IPS DF 4.7 (cell line): ENCODE measurements around the gene ZC3HAV1L.
"Not testable (repeated sequence)": the region's sequence is repeated elsewhere in the genome, so short reads cannot be mapped to it uniquely, and the experiment has no call there.

Experiments
- DNase-seq: peaks from one replicate; pipeline ENCODE4 v3.0.0-alpha.2; 2013; ENCODE audit warnings: low spot score; ENCODE audit errors: extremely low read depth

The ZC3HAV1L gene

GRCh38 chr7:139035586-139036353 is at the start of gene ZC3HAV1L:
TSS of gene ZC3HAV1L (minus strand) at chr7:139036042. CDS start at chr7:139036017, 25 bp downstream.
- DNase-seq, result no peak

GRCh38 chr7:139084709-139085108 is 48.9 kb upstream of the ZC3HAV1L start:
- no peak for DNase-seq

GRCh38 chr7:139081584-139081983 is 45.7 kb upstream of the ZC3HAV1L start:
- no peak for DNase-seq

DNA sequence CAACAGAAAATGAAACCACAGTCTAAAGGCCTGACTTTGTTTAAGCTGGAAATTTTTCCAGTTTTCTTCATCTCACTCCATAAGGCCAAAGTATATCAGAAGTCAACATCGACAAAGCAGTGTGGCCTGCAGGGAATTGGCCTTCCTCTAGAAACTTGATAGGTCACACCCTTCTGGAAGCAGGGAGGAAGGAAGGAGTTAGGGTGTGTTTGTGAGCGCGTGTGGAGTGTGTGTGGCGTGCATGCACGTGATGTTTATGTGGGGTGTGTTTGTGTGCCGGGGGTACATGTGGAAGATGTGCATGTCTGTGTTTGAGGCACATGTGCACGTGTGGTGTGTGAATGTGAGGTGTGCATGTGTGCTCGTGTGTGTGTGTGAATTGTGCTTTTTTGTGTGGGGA is 45.1 kb upstream of the ZC3HAV1L start:
- no peak for DNase-seq

GRCh38 chr7:139079861-139080260 is 44.0 kb upstream of the ZC3HAV1L start:
- DNase-seq, result no peak

DNA sequence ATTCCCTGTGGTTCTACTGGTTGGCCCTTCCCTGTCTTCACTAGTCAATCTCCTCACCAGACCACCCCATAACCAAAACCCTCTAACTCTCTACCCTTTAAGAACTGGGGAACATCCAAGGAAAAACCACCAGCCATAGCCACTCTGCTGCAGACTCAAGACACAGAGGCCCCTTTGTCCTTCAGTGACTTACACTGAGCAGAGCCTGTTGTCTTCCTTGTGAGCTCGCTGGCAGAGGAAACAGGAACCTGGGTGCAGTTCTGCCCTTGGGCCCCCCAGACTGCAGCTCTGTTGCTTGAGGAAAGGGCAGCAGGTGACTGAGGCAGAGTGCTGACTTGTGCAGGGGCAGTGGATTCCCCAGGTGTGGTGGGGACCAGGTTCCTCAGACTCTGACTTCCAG is 43.1 kb upstream of the ZC3HAV1L start:
- no peak for DNase-seq

GRCh38 chr7:139078399-139078798 is 42.6 kb upstream of the ZC3HAV1L start:
- DNase-seq, result no peak

DNA sequence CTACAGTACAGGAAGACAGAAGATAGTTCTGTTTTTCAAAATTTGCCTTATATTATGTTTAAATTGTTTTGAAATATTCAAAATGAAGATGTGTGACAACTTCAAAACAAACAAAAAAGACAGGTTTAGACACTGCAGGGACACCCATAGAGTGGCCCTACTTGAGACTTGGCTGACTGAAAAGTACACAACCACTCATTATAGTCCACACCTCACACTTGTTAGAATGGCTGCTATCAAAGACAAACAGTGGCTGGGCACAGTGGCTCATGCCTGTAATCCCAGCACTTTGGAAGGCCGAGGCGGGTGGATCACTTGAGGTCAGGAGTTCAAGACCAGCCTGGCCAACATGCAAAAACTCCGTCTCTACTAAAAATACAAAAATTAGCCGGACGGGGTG is 41.9 kb upstream of the ZC3HAV1L start:
- not testable (repeated sequence) for DNase-seq

DNA sequence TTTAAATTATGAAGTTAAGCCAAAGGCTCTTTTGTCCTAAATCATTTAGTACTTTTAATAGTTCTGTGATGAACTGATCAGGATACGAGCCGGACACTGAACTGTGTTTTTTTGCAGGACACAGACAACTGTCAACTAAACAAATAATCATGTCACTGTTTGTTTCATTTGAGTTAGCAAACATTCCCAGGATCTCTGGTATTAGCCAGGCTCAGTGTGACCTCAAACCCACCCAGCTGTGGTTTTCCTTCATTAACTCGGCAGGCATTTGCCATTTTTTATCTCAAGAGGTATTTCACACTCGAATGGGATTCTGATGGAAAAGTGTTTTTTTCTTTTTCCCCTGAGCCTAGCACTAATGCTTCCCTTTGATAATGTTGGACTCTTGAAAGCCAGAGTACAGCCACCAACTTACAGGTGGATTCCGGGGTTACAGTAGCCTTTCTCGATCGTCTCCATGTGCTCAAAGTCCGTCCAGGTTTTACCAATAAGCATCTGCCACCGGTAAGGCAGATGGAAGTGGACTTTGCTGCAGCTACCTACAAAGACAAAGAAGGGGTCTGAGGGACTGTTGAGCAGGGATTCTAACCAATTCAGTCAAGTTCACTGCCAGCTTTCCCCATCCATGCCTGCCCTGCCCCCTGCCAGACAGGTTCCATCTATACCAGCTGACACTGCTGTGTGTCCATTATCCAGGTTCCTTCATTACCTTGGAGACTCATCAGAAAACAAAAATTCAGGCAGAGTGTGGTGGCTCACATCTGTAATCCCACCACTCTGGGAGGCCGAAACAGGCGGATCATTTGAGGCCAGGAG is 40.2 kb upstream of the ZC3HAV1L start:
- no peak for DNase-seq

DNA sequence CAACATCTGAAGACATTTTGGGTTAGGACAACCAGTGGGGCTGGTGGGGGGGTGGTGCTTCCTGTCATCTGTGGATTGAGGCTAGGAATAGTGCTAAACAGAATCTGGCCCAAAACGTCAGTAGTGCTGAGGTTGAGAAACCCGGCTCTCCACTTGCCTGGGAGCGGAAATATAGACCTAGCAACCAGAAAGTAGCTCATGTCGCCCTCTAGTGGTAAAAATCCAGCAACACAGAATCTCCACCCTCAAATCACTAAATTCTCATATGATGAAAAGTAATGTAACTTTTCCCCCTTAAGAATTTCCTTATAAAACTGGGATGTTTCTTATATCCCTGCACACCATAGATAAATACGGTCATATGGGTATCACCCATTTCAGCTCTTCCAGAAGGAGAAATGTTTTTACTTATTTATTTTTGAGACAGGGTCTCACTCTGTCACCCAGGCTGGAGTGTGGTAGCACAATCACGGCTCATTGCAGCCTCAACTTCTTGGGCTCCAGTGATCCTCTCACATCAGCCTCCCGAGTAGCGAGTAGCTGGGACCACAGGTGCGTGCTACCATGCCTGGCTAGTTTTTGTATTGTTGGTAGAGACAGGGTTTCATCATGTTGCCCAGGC is 39.3 kb upstream of the ZC3HAV1L start:
- peak; percentile 46 for DNase-seq

DNA sequence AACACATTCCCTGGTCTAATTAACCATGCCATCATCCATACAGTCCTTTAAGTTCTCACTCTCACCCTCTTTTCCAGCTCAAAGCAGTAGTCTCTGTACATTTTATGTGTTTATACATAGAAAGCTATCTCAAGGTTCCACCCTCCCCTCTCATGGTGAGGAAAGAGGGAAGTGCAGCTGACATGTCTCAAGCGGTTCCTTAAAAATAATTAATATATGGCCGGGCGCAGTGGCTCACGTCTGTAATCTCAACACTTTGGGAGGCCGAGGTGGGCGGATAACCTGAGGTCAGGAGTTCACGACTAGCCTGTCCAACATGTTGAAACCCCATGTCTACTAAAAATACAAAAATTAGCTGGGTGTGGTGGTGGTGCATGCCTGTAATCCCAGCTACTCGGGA is 37.0 kb upstream of the ZC3HAV1L start:
- no peak for DNase-seq

DNA sequence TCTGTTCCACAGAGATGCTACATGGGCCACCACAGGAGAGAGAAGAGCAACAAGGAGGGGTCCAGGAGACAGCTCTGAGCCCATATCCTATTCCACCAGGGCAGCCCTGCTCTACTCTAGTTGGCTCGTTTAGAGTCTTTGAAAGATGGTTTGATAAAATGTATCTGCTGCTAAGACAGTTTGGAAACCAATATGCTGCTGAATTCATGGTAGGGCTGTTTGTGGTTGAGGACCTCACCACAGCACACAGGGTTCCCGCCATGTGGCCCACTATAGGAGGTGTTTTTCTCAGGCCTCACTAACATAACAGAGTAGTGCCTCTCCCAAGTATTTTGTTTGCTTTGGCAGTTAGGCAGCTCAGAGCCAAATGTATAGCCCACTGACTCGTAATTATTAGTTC is 35.8 kb upstream of the ZC3HAV1L start:
- DNase-seq, result no peak

DNA sequence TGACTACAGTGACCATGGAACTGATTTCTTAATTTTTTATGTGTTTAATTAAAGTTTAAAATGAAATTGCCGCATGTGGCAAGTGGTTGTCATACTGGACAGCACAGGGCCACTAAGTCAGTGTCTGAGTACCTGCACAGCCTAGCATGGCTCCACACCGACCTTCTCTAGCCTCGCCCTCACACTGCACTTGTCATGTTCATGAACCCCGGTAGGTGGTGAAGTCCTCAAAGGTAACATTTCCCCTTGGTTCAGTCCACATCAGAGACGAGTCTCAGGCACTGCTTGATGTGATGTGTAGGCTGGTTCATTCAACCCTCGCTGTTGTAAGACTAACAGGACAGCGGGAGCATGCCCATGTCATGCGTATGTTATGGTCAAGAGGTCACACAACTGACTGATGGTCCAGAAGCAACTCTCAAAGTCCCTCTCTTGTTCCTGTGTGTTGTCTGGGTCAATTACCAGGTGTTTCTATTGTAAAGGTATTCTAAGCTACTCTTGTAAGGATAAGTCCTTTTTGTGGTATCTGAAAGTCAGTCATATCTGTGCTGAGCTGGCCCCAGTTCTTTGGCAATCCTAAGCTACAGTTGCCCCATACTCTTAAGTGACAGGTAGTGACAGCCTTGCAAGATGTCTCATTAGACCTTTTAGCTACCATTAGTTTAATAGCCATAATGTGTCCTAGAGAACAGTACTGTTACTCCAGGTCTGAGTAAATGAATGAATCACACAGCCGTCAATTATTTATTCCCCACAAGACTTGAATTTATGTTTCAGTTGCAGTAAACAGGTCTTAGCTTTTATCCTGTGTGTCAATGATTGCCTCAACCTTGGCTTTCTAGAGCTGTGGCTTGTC is 32.9 kb upstream of the ZC3HAV1L start:
- DNase-seq, result no peak

- no peak for DNase-seq
Measured at GRCh38 chr7:139066315-139066714, 30.5 kb upstream of the ZC3HAV1L start.

DNA sequence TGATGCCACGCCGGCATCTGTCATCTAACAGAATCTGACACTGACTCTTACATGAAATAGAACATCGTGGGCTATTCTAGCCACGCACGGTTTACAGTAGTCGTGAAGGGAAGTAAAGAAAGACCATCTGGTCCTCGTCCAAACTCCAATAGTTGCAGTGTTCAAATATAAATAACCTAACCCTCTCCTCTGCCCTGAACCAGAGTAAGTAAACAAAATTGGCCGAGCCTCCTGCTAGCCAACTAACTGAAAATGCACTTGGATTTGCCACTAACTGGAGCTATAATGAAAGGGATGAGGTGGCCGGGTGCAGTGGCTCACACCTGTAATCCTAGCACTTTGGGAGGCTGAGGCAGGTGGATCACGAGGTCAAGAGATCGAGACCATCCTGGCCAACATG is 29.5 kb upstream of the ZC3HAV1L start:
- DNase-seq, result no peak

- DNase-seq, result no peak
Measured at GRCh38 chr7:139061416-139061815, 25.6 kb upstream of the ZC3HAV1L start.

DNA sequence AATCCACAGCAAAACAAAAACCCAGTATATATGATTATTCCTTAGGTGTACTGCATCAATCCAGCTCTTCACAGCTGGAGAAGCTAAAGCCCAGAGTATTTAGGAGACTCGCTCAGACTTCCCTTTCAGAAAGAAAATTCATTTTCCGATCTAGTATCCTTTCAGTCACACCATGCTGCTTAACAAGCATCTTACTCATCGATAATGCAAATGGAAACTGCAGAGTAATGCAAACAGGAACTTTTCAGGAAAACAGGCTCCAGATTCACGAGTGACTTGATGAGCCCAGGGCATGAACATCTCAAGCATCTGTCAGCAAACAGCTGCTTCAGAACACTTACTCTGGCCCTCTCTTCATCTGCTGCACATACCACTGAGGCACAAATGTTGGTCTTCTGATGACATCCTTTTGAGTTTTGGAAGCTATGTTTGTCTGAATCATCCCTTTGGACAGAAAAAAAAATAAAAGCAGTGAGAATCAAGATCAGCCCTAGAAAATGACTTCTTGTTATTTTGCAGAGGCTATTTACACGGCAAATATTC is 24.9 kb upstream of the ZC3HAV1L start:
- no peak for DNase-seq

GRCh38 chr7:139059905-139060304 is 24.1 kb upstream of the ZC3HAV1L start:
- no peak for DNase-seq

GRCh38 chr7:139058943-139059342 is 23.1 kb upstream of the ZC3HAV1L start:
- no peak for DNase-seq

DNA sequence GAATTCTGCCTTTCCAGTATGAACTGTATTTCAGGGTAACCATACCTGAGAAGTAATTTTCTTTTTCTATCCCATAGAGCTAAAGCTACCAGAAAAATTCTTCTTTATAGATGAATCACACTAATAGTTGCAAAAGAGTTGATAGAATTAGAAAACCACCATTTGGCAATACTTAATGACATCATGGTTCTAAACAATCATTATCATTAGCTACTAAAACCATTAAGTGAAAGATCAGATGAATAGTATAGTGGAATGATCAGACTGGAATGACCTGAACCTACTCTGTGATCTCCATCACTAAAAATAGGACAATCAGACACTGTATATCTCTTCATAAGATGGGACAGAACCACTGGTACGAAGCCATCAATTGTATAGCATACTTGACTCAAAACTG is 19.8 kb upstream of the ZC3HAV1L start:
- no peak for DNase-seq

- not testable (repeated sequence) for DNase-seq
Measured at GRCh38 chr7:139054656-139055055, 18.8 kb upstream of the ZC3HAV1L start.
